22Rv1 (cell line): ENCODE measurements around the gene CASP7.

Experiments
- H3K27ac ChIP-seq: fragments of 450-650 bp; 2 replicates; pipeline ENCODE4 v1.5.1; 2017
- CTCF ChIP-seq: fragments of 450-650 bp; IDR thresholded peaks from 2 replicates; pipeline ENCODE4 v1.5.1; 2017; ENCODE audit warnings: mild to moderate bottlenecking
- ZFX ChIP-seq: fragments of 450-650 bp; IDR thresholded peaks from 2 replicates; pipeline ENCODE4 v1.6.1; 2017; ENCODE audit warnings: antibody characterized with exemption, borderline replicate concordance

Gene CASP7

GRCh38 chr10:113740850-113741249 is 61.1 kb downstream of the CASP7 start:
- TF ChIP-seq CTCF (no peak), ZFX (no peak)
- no peak overlapping the region for H3K27ac ChIP-seq

GRCh38 chr10:113742466-113742865 is 62.8 kb downstream of the CASP7 start:
- TF ChIP-seq ZFX, result no peak
- no peak for TF ChIP-seq CTCF
- H3K27ac ChIP-seq, result no peak overlapping the region

- TF ChIP-seq CTCF (no peak), ZFX (no peak)
- no peak overlapping the region for H3K27ac ChIP-seq
These were observed 63.9 kb downstream of the CASP7 start for GRCh38 chr10:113743594-113743993.

GRCh38 chr10:113745374-113745773 is 65.7 kb downstream of the CASP7 start:
- TF ChIP-seq CTCF (no peak), ZFX (no peak)
- no peak overlapping the region for H3K27ac ChIP-seq

GRCh38 chr10:113746217-113746957 is 66.7 kb downstream of the CASP7 start:
- TF ChIP-seq CTCF, result no peak
- TF ChIP-seq ZFX, result no peak
- H3K27ac ChIP-seq, result no peak overlapping the region

GRCh38 chr10:113751181-113751732 is 71.5 kb downstream of the CASP7 start, which contains the start of gene PLEKHS1:
PLEKHS1 (plus strand) TSS chr10:113751682; CDS start chr10:113755278, 3,596 bp downstream.
- no peak within 1 kb of the TSS for H3K27ac ChIP-seq
- TF ChIP-seq CTCF (no peak), ZFX (no peak)

GRCh38 chr10:113752553-113752952 is 72.8 kb downstream of the CASP7 start:
- TF ChIP-seq CTCF (no peak), ZFX (no peak)

More at GRCh38 chr10:113752553-113752952, 72.8 kb downstream of the CASP7 start:
- H3K27ac ChIP-seq, result no peak overlapping the region
